ENCODE data around the gene TARP.

TARP gene

GRCh38 chr7:38215735-38216670 lies 57.4 kb downstream of the TARP start:
- H3K27ac ChIP-seq (replicated peaks), result peak overlapping the region; percentile 7
- TF ChIP-seq GABPA (IDR thresholded peaks at IDR 0.05; ENCODE audit: low read depth) (no peak), CTCF (IDR thresholded peaks at IDR 0.05; ENCODE audit: insufficient read depth, low read length) (peak; percentile 99), SPI1 (IDR thresholded peaks at IDR 0.05; ENCODE audit: borderline replicate concordance, low read depth) (0 out of 2 replicates have a peak, but pooled peaks have one; percentile 8)
- H3K4me3 ChIP-seq (replicated peaks; ENCODE audit: insufficient read depth, low read length), result no peak overlapping the region
- H3K27me3 ChIP-seq (ENCODE audit: insufficient read depth, poor library complexity, severe bottlenecking), result no peaks in the 10 kb centered on the region
- peak; percentile 68 to 92 for DNase-seq (ENCODE audit: low read depth in 1 of 2, low spot score in 1 of 2)

- TF ChIP-seq GABPA (IDR thresholded peaks at IDR 0.05; ENCODE audit: low read depth) (no peak), SPI1 (IDR thresholded peaks at IDR 0.05; ENCODE audit: borderline replicate concordance, low read depth) (no peak), REST (IDR thresholded peaks at IDR 0.05; ENCODE audit: insufficient replicate concordance, low read depth) (no peak), POLR2AphosphoS5 (IDR thresholded peaks at IDR 0.05; ENCODE audit: low read depth) (no peak), CTCF (IDR thresholded peaks at IDR 0.05; ENCODE audit: insufficient read depth, low read length) (no peak)
- H3K27me3 ChIP-seq (ENCODE audit: insufficient read depth, poor library complexity, severe bottlenecking), result no peaks in the 10 kb centered on the region
- H3K4me3 ChIP-seq (replicated peaks; ENCODE audit: insufficient read depth, low read length), result no peak overlapping the region
- no peak for DNase-seq (ENCODE audit: low read depth in 1 of 2, low spot score in 1 of 2)
- no peak overlapping the region; the same call in 1 of the 2 replicates for H3K27ac ChIP-seq (replicated peaks)
Observed at GRCh38 chr7:38215115-38215514, 58.3 kb downstream of the TARP start.

- no peak for DNase-seq (ENCODE audit: low read depth in 1 of 2, low spot score in 1 of 2)
- Histone ChIP-seq H3K27me3 (ENCODE audit: insufficient read depth, poor library complexity, severe bottlenecking) (no peaks in the 10 kb centered on the region), H3K27ac (replicated peaks) (no peak overlapping the region), H3K4me3 (replicated peaks; ENCODE audit: insufficient read depth, low read length) (no peak overlapping the region)
- TF ChIP-seq GABPA (IDR thresholded peaks at IDR 0.05; ENCODE audit: low read depth) (no peak), POLR2AphosphoS5 (IDR thresholded peaks at IDR 0.05; ENCODE audit: low read depth) (no peak), SPI1 (IDR thresholded peaks at IDR 0.05; ENCODE audit: borderline replicate concordance, low read depth) (no peak), REST (IDR thresholded peaks at IDR 0.05; ENCODE audit: insufficient replicate concordance, low read depth) (no peak), CTCF (IDR thresholded peaks at IDR 0.05; ENCODE audit: insufficient read depth, low read length) (no peak)
Observed at GRCh38 chr7:38211940-38212339, 61.5 kb downstream of the TARP start.
